ENCODE measurements around the gene GNB1L.

Gene GNB1L

GRCh38 chr22:19775496-19776325 lies 79.0 kb downstream of the GNB1L start:
- no peak for DNase-seq (ENCODE audit: low read depth in 2 of 2)

GRCh38 chr22:19774628-19775027 lies 80.0 kb downstream of the GNB1L start:
- DNase-seq (ENCODE audit: low read depth in 2 of 2) = no peak

- DNase-seq (ENCODE audit: low read depth in 2 of 2) = no peak
Observed at GRCh38 chr22:19773470-19774040, 81.1 kb downstream of the GNB1L start.

GRCh38 chr22:19772673-19773469 lies 81.8 kb downstream of the GNB1L start:
- no peak for DNase-seq (ENCODE audit: low read depth in 2 of 2)

DNA sequence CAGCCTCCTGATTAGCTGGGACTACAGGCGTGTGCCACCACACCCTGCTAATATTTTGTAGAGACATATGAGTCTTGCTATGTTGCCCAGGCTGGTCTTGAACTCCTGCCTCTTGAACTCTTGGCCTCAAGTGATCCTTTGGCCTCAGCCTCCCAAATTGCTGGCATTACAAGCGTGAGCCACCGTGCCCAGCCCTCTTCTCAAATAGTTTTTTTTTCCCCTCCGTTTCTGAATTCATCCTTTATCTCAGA lies 82.3 kb downstream of the GNB1L start:
- DNase-seq (ENCODE audit: low read depth in 2 of 2) = no peak

DNA sequence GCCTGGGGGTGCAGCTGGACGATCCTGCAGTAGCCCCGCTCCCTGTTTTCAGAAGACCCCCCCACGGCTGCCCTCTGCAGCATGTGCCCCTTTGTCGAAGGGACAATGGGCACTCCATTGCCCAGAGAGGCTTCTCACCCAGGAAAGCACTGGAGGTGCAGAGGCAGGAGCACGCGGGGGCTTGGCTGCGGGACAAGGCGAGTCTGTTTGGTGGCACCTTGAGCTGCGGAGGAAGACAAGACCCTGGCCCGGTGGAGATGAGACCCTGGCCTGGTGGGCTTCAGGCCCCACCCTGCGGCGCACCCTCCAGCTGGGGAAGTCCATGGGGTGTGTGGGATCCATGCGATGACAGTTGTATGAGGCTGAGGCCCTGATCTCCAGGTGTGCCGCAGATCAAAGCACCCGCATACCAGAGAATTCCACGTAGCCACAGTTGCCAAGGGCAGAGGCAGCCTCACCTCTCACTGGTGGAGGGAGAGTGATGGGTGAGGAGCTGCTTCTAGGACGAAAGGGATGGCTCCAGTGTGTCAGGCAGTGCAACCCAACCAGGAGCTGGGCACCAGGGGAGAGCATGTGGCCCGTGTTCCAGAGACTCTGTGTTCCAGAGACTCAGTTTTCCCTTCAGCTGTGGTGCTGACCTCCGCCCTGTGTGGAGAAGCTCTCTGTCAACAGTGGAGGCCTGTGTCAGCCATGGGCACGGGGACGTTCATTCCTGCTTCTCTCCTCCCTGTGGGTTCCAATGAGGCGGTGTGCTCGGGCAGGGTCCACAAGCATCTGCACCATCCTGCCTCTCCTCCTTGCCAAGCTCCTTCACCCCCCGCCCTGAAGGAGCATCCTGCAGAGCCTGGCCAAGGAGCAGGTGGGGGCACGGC lies 84.1 kb downstream of the GNB1L start:
- DNase-seq (ENCODE audit: low read depth in 2 of 2) = no peak

- DNase-seq (ENCODE audit: low read depth in 2 of 2) = no peak
Observed at GRCh38 chr22:19769393-19769715, 85.3 kb downstream of the GNB1L start.

- DNase-seq (ENCODE audit: low read depth in 2 of 2) = no peak
Observed at GRCh38 chr22:19767427-19768341, 87.0 kb downstream of the GNB1L start.

DNA sequence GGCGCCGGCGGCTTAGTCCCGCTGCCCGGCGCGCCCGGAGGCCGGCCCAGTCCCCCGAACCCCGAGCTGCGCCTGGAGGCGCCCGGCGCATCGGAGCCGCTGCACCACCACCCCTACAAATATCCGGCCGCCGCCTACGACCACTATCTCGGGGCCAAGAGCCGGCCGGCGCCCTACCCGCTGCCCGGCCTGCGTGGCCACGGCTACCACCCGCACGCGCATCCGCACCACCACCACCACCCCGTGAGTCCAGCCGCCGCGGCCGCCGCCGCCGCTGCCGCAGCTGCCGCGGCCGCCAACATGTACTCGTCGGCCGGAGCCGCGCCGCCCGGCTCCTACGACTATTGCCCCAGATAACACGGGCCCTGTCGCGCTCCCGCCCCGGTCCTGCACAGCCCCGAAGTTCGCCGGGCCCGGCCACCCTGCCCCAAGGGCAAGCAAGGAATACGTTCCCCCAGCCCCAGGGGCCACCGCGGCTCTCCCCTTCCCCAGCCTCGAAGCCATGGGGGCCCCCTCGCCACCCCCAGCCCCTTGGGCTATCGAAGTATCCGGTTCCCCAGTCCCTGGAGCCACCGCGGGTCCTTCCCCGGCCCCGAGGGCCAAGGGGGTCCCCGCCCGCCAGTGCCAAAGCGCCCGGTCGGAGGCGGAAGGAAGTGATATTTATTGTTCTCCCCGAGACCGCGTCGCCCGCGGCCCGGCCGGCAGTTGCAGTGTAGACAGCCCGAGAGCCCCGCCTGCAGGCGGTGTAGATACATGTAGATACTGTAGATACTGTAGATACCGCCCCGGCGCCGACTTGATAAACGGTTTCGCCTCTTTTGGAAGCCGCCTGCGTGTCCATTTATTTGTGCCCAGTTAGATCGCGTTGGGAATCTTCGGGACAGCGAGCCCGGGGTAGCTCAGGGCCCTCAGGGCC lies 87.9 kb downstream of the GNB1L start:
- DNase-seq (ENCODE audit: low read depth in 2 of 2) = peak in 1 of 2 donors; percentile 33

DNA sequence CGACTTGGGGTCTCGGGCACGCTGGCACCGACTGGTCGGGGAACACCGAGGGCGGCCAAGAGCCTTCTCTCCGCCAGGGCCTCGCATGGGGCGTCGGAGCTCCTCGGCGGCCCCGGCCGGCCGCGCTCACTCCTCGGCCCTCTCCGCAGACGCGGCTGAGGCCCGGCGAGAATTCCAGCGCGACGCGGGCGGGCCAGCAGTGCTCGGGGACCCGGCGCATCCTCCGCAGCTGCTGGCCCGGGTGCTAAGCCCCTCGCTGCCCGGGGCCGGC lies 88.5 kb downstream of the GNB1L start:
- no peak for DNase-seq (ENCODE audit: low read depth in 2 of 2)

DNA sequence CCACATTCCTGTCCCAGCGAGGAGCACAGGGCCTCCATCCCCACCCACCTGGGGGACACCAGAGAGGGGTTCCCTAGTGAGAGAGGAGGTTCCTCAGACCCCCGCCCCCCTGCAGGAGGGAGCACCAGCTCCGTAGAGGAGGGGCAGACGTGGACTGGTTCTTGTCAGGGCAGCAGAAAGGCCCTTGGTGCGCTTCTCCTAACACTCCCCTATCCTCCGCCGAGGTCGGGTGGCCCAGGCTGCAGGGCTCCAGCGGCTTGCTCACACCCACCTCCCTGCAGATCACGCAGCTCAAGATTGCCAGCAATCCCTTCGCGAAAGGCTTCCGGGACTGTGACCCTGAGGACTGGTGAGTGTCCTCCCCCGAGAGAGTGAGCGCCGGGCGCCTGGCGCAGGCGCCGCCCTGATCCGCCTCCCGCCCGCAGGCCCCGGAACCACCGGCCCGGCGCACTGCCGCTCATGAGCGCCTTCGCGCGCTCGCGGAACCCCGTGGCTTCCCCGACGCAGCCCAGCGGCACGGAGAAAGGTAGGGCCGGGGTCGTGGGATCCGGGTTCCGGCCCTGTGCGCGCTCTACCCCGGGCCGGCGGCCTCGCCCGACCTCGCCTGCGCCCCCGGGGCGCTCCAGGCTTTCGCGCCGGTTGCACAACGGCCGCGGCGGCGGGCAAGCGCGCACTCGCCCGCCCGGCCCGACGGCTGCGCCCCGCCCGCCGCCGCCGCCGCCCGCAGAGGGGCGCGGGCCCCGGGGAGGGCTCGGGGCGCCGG lies 89.0 kb downstream of the GNB1L start:
- DNase-seq (ENCODE audit: low read depth in 2 of 2) = no peak

DNA sequence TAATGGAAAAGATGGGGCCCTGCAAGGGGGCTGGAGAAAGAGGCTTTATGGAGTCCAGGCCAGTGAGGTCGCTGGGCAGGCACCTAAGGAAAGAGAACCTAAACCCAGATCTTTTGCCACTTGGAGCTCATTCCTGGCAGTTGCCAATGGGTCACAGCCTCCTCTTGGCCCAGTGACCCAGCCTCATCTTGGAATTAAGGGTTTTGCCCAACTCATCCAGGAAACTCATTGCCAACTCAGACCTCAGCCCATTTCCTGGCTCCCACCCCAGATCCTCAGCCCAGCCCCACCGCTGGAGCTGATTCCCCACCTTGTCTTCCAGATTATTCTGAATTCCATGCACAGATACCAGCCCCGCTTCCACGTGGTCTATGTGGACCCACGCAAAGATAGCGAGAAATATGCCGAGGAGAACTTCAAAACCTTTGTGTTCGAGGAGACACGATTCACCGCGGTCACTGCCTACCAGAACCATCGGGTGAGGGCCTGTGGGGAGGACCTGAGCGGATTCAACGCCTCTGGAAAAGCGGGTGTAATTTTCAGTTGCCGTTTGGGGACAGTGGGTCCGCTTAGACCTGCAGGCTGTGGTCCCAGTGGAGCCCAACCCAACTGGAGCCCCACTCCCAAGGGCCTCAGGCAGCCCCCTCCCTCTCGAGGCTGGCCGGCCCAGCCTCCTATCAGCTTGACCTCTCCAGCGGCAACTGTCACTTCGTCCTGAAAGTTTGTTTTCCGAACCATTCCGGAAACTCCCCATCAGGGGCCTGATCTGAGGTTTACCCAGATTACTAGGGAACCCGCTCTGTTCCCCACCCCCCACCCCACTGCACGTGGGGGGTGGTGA lies 89.8 kb downstream of the GNB1L start:
- DNase-seq (ENCODE audit: low read depth in 2 of 2) = no peak

DNA sequence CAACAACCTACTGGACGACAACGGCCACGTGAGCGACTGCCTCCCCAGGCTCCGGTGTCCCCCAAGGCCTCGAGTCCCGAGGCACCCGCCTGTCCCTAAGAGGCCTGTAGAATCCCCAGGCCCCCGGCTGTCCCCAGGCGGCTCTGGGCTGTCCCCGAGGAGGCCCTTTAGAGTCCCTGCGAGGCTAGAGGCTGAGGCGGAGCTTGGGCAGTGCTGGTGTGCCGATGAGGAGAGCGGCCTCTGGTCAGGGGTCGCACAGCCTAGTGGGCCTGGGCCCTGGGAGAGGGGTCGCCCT lies 90.4 kb downstream of the GNB1L start:
- DNase-seq (ENCODE audit: low read depth in 2 of 2) = no peak

DNA sequence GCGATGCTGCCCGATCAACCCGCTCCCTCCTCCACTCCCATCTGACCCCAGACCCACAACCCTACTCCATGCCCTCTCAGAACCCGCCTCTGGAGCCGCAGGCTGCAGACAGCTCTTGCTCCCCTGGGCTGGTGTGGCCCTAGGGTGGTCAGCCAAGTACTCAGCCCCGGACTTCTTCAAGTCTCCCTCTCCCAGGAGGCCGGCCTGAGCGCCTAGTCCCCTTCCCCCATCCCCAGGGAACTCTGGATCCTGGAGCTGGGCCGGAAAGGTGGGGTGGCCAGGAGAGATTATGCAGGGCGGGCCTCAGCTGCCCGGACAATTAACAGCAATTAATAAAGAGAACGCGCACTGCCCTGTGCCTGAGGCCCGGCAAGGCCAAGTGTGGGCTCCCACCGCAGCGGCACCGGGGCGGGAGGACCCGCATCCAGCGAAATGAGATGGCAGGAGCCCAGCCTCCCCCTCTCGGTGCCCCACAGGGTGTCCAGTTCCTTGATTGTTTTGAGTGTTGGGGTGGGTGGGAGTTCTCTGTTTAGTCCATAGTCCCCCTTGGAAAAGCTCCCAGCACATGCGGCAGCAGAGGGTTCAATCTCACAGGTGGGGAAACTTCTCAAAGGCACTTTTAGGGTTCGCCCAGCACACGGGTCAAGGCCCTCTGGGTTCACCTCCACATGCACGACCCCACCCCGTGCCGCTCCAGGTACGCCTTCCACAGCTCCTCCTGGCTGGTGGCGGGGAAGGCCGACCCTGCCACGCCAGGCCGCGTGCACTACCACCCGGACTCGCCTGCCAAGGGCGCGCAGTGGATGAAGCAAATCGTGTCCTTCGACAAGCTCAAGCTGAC lies 91.0 kb downstream of the GNB1L start:
- DNase-seq (ENCODE audit: low read depth in 2 of 2) = no peak

DNA sequence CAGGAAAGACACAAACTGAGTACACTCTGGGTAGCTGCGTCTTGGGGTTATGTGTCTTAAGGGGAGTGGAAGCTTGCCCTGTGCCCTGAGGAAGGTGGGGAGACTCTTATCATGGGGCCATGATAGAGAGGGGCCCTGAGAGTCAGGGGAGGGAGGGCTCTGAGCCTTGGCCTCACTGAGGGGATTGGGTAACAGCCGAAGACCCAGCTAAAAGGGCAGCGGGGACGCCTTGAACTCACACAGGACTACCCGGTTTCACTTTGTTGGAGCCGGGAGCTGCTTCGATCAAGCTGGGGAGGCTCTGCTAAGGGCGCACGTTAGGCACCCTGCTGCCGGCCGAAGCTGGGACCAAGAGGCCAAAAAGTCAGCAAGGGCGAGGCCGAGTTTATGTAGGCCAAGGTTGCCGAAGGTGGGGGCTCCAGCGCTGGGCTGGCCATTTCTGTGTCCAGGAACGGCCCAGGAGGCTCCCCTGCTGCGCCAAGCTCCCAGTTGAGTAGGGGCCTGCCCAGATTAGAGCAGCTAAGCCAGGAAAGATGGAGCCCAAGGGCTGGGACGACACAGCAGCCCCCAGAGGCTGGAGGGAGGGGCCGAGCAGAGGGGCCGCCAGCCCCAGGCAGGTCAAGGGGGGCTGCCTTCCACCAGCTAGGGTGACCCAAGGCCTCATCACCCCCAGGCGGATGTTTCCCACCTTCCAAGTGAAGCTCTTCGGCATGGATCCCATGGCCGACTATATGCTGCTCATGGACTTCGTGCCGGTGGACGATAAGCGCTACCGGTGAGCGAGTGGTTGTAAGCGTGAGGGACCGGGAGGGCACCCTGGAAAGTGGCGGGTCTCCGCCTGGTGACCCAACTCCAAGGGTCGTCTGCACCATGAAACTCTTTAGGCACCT lies 91.9 kb downstream of the GNB1L start:
- DNase-seq (ENCODE audit: low read depth in 2 of 2) = no peak

- DNase-seq (ENCODE audit: low read depth in 2 of 2) = no peak
Observed at GRCh38 chr22:19761725-19762567, 92.7 kb downstream of the GNB1L start.

Data from activated CD4-positive, alpha-beta T cell treated with anti-CD3 and anti-CD28 coated beads for 24 hours (primary cell).